GM12891 (cell line): Measurements from ENCODE around the gene MCM3AP.
A peak's percentile ranks its signal among the peaks of the same experiment; 100 is the strongest.

Experiments used
- POLR2A ChIP-seq: IDR thresholded peaks from 2 replicates; pipeline ENCODE4 v1.6.1; 2011; ENCODE audit warnings: low read depth, low read length, control low read depth
- POLR2AphosphoS5 ChIP-seq: IDR thresholded peaks from 2 replicates; pipeline ENCODE4 v1.6.1; 2011; ENCODE audit warnings: low read depth, low read length, control low read depth
- POU2F2 ChIP-seq: IDR thresholded peaks from 2 replicates; pipeline ENCODE4 v1.6.1; 2011; ENCODE audit warnings: low read depth, mild to moderate bottlenecking, control low read depth, low read length, moderate library complexity
- SPI1 ChIP-seq: IDR thresholded peaks from 2 replicates; pipeline ENCODE4 v1.6.1; 2011; ENCODE audit warnings: low read depth, low read length, control low read depth
- TAF1 ChIP-seq: IDR thresholded peaks from 2 replicates; pipeline ENCODE4 v1.6.1; 2011; ENCODE audit warnings: low read depth, low read length, control low read depth

- 0 out of 2 replicates have a peak, but pooled peaks have one; percentile 20 for TF ChIP-seq POLR2A
- TF ChIP-seq TAF1, result peak; percentile 96
- TF ChIP-seq POLR2AphosphoS5, result no peak
- TF ChIP-seq POU2F2, result no peak
- no peak for TF ChIP-seq SPI1
These were observed 39.1 kb upstream of the MCM3AP start for GRCh38 chr21:46324390-46325072.
